ENCODE measurements around the gene MGAT3.

GRCh38 chr22:39493759-39494158 is 36.9 kb downstream of the MGAT3 start:
- TF ChIP-seq CTCF (IDR thresholded peaks at IDR 0.05) (no peak), POLR2A (IDR thresholded peaks at IDR 0.05) (no peak)

All from thyroid gland (tissue), 4 donors.